ENCODE results near the gene NOP14.

GRCh38 chr4:2924765-2925301 is 38.4 kb downstream of the NOP14 start:
- TF ChIP-seq, protein P1, sequence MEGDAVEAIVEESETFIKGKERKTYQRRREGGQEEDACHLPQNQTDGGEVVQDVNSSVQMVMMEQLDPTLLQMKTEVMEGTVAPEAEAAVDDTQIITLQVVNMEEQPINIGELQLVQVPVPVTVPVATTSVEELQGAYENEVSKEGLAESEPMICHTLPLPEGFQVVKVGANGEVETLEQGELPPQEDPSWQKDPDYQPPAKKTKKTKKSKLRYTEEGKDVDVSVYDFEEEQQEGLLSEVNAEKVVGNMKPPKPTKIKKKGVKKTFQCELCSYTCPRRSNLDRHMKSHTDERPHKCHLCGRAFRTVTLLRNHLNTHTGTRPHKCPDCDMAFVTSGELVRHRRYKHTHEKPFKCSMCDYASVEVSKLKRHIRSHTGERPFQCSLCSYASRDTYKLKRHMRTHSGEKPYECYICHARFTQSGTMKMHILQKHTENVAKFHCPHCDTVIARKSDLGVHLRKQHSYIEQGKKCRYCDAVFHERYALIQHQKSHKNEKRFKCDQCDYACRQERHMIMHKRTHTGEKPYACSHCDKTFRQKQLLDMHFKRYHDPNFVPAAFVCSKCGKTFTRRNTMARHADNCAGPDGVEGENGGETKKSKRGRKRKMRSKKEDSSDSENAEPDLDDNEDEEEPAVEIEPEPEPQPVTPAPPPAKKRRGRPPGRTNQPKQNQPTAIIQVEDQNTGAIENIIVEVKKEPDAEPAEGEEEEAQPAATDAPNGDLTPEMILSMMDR (IDR thresholded peaks at IDR 0.05), result no peak
- TF ChIP-seq POLR2A (IDR thresholded peaks at IDR 0.05), result no peak
- TF ChIP-seq EP300 (IDR thresholded peaks at IDR 0.05), result no peak
- TF ChIP-seq POLR2AphosphoS5 (IDR thresholded peaks at IDR 0.05), result no peak

All from upper lobe of left lung (tissue), 4 donors.